Hypothalamus (tissue), 51 donors: Measurements from ENCODE around the gene SLC25A23.
"Not testable (repeated sequence)": the region's sequence is repeated elsewhere in the genome, so short reads cannot be mapped to it uniquely, and the experiment has no call there.

Experiments
- DNase-seq, 51 donors: peaks; one replicate each; lab custom pipeline; 2025; lab: John Stamatoyannopoulos, UW

The SLC25A23 gene

DNA sequence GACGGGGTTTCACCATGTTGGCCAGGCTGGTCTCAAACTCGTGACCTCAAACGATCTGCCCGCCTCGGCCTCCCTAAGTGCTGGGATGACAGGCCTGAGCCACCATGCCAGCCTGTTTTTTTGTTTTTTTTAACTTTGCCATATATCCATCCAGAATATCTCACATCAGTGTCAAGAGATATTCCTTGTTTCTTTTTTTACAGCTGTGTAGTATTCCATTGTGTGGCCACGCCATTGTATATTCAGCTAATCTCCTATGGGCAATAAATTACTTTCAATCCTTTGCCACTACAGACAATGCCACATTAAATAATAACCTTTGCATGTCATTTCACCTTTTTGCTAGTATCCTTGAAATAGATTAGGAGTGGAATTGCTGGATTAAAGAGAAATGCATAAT lies 50.2 kb downstream of the SLC25A23 start:
- no peak for DNase-seq

GRCh38 chr19:6406401-6406800 lies 53.2 kb downstream of the SLC25A23 start:
- no peak for DNase-seq

DNA sequence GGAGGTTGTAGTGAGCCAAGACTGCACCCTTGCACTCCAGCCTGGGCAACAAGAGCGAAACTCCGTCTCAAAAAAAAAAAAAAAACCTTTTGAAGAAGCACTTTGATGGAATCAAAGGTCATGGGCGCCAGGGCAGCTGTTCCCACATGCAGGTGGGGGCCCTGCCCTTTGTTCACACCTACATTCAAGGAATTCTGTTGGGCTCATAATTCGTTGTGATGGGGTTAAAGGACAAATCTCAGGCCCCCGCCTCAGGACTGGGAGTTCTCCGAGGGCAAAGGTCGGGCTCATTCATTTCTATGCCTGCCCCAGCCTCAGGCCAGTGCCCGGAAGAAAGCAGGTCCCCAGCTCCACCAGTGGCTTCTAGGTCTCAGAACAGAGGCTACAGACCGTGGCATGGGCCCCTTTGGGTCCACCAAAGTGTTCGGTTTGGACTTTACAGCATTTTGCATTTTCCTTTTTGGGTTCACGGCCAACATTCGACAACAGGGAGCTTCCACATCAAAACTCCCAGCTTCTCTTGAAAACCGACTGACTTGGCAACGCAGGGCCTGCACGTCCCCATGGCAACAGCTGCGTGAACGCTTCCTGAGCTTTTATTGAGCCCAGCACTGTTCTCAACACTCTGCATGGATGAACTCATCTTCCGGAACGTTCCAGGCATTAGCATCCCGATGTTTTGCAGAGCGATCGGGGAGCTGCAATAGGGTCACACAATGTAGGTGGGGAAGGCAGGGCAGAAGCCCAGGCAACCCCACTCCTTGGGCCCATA lies 56.6 kb downstream of the SLC25A23 start:
- peak in 47 of 51 donors; percentile 6 to 89 (median 63) for DNase-seq

DNA sequence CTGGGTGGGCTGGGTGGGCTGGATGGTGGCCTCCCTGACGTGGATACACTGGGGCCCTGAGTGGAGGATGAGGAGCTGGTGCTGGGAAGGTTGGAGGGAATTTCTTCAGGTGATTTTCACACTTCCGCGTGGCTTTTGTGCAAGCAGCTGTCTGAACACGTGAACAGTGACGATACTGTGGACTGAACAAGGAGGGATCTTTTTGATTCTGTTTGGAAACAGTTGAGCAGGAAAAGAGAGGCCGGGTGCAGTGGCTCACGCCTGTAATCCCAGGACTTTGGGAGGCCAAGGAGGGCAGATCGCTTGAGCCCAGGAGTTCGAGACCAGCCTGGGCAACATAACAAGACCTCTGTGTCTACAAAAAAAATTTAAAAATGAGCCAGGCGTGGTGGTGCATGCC lies 57.5 kb downstream of the SLC25A23 start:
- no peak for DNase-seq

GRCh38 chr19:6400062-6400944 lies 59.3 kb downstream of the SLC25A23 start:
- not testable (repeated sequence) for DNase-seq

- no peak for DNase-seq
Measured at GRCh38 chr19:6396305-6396704, 63.3 kb downstream of the SLC25A23 start.

DNA sequence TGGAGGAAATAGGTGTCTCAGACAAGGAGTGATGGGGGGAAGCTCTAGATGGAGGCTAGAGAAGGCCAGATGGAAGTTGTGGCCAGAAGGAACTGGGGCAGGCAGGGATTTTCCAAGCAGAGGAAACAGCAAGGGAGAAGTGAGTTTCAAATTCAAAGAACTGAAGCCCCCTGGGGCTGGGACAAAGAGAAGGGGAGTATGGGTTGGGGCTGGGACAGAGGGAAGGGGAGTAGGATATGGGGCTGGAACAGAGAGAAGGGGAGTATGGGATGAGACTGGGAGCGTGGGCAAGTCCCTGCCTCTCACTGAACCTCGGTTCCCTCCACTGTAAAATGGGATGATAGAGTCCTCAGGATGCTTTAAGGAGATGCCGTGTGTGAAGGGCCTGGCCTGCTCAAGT lies 64.8 kb downstream of the SLC25A23 start:
- DNase-seq, result no peak

GRCh38 chr19:6393983-6394412 lies 65.6 kb downstream of the SLC25A23 start:
- DNase-seq, result peak in 1 of 51 donors; percentile 65

DNA sequence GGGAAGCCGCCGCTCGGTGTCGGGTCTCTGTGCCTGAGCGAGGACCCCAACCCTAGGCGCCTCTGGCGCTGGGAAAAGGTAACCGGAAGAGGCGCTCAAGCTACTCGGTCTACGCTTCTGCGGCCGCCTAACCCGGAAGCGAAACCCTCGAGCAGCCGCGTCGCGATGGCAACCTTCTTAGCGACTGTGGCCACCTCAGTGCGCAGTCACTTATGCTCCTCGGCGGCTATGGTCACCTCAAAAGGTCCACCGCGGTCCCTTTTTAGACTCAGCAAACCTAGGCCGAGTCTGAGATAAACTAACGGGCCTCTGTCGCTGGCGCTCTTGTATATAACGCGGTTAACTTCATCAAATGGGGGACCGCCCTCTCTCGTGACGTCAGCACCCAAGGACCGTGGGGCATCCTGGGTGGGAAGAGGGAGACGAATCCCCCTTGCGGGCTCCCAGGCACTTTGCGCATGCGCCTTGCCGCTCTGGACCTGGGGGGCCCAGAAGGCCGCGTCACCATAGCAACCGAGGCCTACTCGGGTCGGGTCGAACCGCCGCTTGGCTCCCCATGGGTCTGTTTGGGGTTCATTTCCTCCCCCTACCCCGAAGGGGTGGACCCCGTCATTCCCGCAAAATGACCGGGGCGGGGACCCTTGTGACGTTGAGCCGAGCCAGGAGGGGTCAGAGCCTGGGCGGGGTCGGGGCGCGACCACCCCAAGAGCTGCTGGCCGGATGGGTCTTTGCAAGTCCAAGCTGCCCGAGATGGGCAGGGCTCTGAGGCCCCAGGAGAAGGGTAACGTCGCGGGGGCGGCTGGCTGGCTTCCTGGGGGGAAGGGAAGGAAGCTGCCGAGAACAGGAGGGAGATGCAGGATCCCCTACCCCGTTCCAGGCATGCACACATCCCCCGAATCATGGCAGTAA lies 66.3 kb downstream of the SLC25A23 start, which contains the start of gene GTF2F1:
Gene GTF2F1 (minus strand): TSS at position 91 of the 909 bp plus-strand sequence. CDS start 169 bp downstream, outside the sequence.
- peak; percentile 80 to 99 (median 93) for DNase-seq

- DNase-seq, result no peak
Measured at GRCh38 chr19:6392221-6393073, 67.1 kb downstream of the SLC25A23 start.
